ENCODE results near the gene WDR5.

The WDR5 gene

DNA sequence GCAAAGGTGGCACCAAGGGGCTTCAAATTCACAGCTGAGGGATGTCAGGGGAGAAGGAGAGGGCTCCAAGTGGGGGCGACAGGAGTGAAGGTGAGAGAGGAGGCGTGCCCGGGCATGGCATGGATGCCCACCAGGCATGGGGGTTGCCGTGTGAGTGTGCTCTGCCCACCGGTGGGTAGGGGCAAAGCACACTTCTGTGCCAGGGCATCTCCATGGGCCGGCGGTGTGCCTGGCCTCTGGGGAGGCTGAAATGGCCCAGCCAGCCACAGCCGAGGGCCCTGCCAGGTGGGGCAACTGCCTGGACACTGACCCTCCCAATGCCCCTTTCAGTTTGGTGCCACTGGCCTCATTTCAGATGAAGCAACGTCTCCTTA, 42.5 kb downstream of the WDR5 start:
- Histone ChIP-seq H3K27me3 (replicated peaks in 2 of 5; ENCODE audit: control insufficient read depth in 4 of 5, insufficient read depth in 5 of 5, low read length in 4 of 5) (no peaks in the 10 kb centered on the region), H3K4me1 (ENCODE audit: control extremely low read depth in 1 of 4, control insufficient read depth in 4 of 4, insufficient read depth in 4 of 4, low read length in 3 of 4) (peaks cover 3 to 41% (median 37%) of the 10 kb centered on the region in 4 experiments), H3K4me3 (ENCODE audit: control insufficient read depth in 1 of 7, extremely low read depth in 1 of 7, insufficient read depth in 4 of 7, low read depth in 2 of 7, low read length in 6 of 7) (no peak overlapping the region), H3K36me3 (ENCODE audit: control insufficient read depth in 4 of 4, insufficient read depth in 4 of 4, low read length in 3 of 4) (no peaks in the 10 kb centered on the region), H3K9me3 (ENCODE audit: control extremely low read depth in 1 of 5, control insufficient read depth in 4 of 5, insufficient read depth in 2 of 5, low read depth in 1 of 5, low read length in 4 of 5) (no peaks in the 10 kb centered on the region), H3K27ac (ENCODE audit: insufficient read depth in 1 of 2, low read depth in 1 of 2, low read length in 2 of 2, poor library complexity in 1 of 2, severe bottlenecking in 2 of 2) (no peak overlapping the region)
- ChIA-PET CTCF (interaction anchor here (1.0 to 2.0 kb wide), 5 partner anchors 15 to 147 kb away, joined by 3 to 8 read pairs (median 3); no protein-coding TSS in a partner anchor), POLR2A (no interaction called here)
- WGBS (ENCODE audit: insufficient coverage) = 91% methylated on average over 9 of the region's 9 CpGs
- DNase-seq = no peak

DNA sequence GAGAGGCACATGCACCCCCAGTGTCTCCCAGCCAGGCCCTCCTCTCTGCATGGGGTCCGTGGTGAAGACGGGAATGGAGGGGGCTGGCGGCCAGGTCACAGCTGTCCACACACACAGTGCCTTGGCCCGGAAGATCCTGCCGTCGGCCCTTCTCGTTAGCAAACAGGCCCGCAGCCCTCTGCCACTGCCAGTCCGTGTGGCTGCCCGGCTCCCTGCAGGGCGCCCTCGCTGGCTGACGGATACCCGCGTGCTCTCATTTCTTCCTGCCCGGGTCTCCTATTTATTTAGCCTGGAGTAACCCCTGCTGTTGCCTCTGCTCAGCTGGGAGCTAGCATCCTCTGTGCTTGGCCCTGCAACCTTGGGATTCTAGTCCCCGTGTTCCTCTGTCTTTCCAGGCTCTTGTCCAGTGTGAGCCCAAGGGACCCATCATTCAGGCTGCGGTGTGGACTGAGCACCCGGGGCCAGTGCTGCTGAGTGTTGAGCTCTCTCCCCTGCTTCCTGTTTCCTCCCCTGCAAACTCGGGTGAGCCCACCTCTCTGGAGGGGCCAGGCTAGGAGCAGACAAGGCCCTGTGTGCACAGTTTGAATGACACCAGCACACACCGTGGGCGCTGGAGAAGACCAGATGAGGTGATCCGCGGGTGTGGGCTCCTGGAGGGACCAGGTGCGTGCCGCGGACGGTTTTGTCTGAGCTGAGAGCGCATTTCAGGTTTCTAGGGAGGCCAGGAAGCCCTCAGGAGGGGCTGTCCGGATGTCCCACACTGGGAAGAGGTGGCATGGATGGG, 43.1 kb downstream of the WDR5 start:
- Histone ChIP-seq H3K27me3 (replicated peaks in 2 of 5; ENCODE audit: control insufficient read depth in 4 of 5, insufficient read depth in 5 of 5, low read length in 4 of 5) (no peaks in the 10 kb centered on the region), H3K4me3 (ENCODE audit: control insufficient read depth in 1 of 7, extremely low read depth in 1 of 7, insufficient read depth in 4 of 7, low read depth in 2 of 7, low read length in 6 of 7) (no peak overlapping the region), H3K9me3 (ENCODE audit: control extremely low read depth in 1 of 5, control insufficient read depth in 4 of 5, insufficient read depth in 2 of 5, low read depth in 1 of 5, low read length in 4 of 5) (no peaks in the 10 kb centered on the region), H3K4me1 (ENCODE audit: control extremely low read depth in 1 of 4, control insufficient read depth in 4 of 4, insufficient read depth in 4 of 4, low read length in 3 of 4) (peaks cover 2 to 35% (median 32%) of the 10 kb centered on the region in 4 experiments), H3K27ac (ENCODE audit: insufficient read depth in 1 of 2, low read depth in 1 of 2, low read length in 2 of 2, poor library complexity in 1 of 2, severe bottlenecking in 2 of 2) (no peak overlapping the region), H3K36me3 (ENCODE audit: control insufficient read depth in 4 of 4, insufficient read depth in 4 of 4, low read length in 3 of 4) (no peaks in the 10 kb centered on the region)
- POLR2A ChIA-PET = no interaction called here
- DNase-seq = peak in 2 of 3 donors; percentile 56 to 67
- CTCF ChIA-PET = interaction anchor here (0.8 to 2.0 kb wide), 8 partner anchors 8 to 146 kb away, joined by 3 to 8 read pairs (median 4); no protein-coding TSS in a partner anchor
- WGBS (ENCODE audit: insufficient coverage) = 44% methylated on average over 27 of the region's 30 CpGs

DNA sequence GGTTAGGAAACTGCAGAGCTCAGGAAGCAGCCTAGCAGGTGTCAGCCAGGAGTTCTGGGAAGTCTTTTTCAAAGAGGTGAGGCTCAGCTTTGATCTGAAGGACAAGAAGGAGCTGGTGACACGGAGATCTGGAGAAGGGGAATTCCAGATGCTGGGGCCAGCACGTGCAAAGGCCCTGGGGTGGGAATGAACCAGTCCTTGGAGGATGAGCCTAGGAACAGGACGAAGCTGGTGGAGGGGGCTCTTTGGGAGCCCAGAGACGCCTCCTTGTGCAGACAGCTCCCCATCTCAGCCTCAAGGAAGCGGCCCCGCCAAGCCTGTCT, 43.7 kb downstream of the WDR5 start:
- Histone ChIP-seq H3K4me1 (ENCODE audit: control extremely low read depth in 1 of 4, control insufficient read depth in 4 of 4, insufficient read depth in 4 of 4, low read length in 3 of 4) (peaks cover 0 to 29% (median 26%) of the 10 kb centered on the region in 4 experiments), H3K27me3 (replicated peaks in 2 of 5; ENCODE audit: control insufficient read depth in 4 of 5, insufficient read depth in 5 of 5, low read length in 4 of 5) (no peaks in the 10 kb centered on the region), H3K4me3 (ENCODE audit: control insufficient read depth in 1 of 7, extremely low read depth in 1 of 7, insufficient read depth in 4 of 7, low read depth in 2 of 7, low read length in 6 of 7) (no peak overlapping the region), H3K9me3 (ENCODE audit: control extremely low read depth in 1 of 5, control insufficient read depth in 4 of 5, insufficient read depth in 2 of 5, low read depth in 1 of 5, low read length in 4 of 5) (no peaks in the 10 kb centered on the region), H3K27ac (ENCODE audit: insufficient read depth in 1 of 2, low read depth in 1 of 2, low read length in 2 of 2, poor library complexity in 1 of 2, severe bottlenecking in 2 of 2) (no peak overlapping the region), H3K36me3 (ENCODE audit: control insufficient read depth in 4 of 4, insufficient read depth in 4 of 4, low read length in 3 of 4) (no peaks in the 10 kb centered on the region)
- CTCF ChIA-PET = interaction anchor here (0.8 to 2.0 kb wide), 7 partner anchors 9 to 146 kb away, joined by 3 to 8 read pairs (median 5); no protein-coding TSS in a partner anchor
- WGBS (ENCODE audit: insufficient coverage) = 95% methylated on average over 6 of the region's 6 CpGs
- no peak for DNase-seq
- POLR2A ChIA-PET = no interaction called here

DNA sequence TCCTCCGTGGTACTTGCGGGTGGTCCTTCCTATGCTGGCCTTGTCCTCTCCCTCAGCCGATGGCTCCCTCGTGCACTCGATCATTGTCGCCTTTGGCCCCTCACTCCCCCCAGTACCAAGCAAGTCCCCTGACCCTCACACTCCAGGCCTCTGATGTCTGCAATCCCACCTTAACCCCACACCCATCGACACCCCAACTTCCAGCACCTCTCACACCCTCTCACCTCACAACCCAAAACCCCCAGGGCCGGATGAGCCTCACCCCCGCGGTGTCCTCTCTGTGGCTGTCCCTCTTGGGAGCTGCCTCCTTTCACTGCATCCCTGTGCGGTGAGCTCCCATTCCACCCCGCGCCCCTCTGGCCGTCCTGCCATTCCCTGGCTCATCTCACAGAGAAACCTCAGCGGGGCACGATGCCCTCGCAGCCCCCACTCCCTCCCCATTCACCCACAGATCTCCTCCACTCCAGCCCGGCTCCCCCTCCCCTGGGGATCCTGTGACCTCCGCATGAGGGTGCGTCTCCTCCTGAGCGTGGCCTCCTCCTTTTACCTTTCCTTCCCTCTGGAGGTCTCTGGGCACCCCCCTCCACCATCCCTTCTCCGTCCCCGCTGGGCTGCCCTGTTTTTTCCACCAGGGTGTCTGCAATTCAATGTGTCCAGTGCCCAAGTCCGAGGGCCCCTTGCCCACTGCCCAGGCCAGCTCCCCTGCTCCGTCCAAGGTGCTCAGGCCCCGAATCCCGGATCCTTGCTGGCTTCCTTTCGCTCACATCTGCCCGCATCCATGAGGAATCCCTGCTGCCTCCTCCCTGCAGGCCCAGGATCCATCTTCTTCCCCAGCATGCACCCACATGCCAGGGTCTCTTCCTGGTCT, 44.3 kb downstream of the WDR5 start:
- ChIA-PET CTCF (interaction anchor here (0.8 to 2.0 kb wide), 6 partner anchors 9 to 145 kb away, joined by 3 to 8 read pairs (median 5); no protein-coding TSS in a partner anchor), POLR2A (no interaction called here)
- H3K9me3 ChIP-seq (ENCODE audit: control extremely low read depth in 1 of 5, control insufficient read depth in 4 of 5, insufficient read depth in 2 of 5, low read depth in 1 of 5, low read length in 4 of 5) = no peaks in the 10 kb centered on the region

DNA sequence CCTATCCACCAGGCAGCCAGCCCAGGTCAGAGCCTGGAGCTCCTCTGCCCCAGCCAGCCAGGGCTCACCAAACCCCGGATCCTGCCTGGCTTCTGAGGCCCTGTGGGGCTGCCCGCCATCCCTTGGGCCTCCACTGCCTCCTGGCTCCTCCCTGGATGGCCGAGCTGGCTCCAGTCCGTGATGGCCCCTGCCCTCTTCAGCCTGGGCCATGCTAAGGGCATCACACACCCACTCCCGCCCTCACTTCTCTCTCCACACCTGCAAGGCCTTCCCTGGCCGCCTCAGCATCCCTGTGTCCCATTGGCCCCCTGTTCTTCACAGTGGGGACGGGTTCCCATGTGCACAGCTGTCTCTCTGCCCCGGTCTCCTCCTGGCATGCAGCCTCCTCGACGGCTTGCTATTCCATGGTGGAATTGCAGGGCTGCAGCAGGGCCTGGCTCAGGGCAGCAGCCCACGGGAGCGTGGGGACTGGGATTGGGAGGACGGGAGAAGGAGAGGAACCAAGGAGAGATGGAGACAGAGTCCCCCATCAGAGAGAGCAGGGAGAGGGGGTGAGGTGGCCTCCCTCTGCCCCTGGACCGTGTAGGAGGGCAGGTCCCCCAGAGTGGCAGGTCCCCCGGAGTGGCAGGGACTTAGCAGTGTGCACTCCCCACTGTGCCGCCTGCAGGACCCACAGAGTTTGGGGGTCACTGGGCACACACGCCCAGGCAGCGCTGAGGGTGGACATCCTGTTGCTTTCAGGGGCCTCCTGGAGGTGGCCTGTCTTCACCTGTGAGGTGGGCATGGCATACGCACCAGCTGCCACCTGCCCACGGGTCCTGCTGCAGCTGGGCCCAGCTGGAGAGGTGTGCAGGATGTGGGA, 45.1 kb downstream of the WDR5 start:
- no peak for DNase-seq
- Histone ChIP-seq H3K4me1 (ENCODE audit: control extremely low read depth in 1 of 4, control insufficient read depth in 4 of 4, insufficient read depth in 4 of 4, low read length in 3 of 4) (peaks cover 0 to 16% (median 15%) of the 10 kb centered on the region in 4 experiments), H3K4me3 (ENCODE audit: control insufficient read depth in 1 of 7, extremely low read depth in 1 of 7, insufficient read depth in 4 of 7, low read depth in 2 of 7, low read length in 6 of 7) (no peak overlapping the region), H3K9me3 (ENCODE audit: control extremely low read depth in 1 of 5, control insufficient read depth in 4 of 5, insufficient read depth in 2 of 5, low read depth in 1 of 5, low read length in 4 of 5) (no peaks in the 10 kb centered on the region), H3K27me3 (replicated peaks in 2 of 5; ENCODE audit: control insufficient read depth in 4 of 5, insufficient read depth in 5 of 5, low read length in 4 of 5) (no peaks in the 10 kb centered on the region), H3K36me3 (ENCODE audit: control insufficient read depth in 4 of 4, insufficient read depth in 4 of 4, low read length in 3 of 4) (no peaks in the 10 kb centered on the region), H3K27ac (ENCODE audit: insufficient read depth in 1 of 2, low read depth in 1 of 2, low read length in 2 of 2, poor library complexity in 1 of 2, severe bottlenecking in 2 of 2) (no peak overlapping the region)
- POLR2A ChIA-PET = no interaction called here
- CTCF ChIA-PET = interaction anchor here (1.1 kb wide), 1 partner anchor 10 kb away, joined by 3 read pairs; no protein-coding TSS in a partner anchor
- WGBS (ENCODE audit: insufficient coverage) = 94% methylated on average over 18 of the region's 20 CpGs

More for the DNA sequence above, 44.3 kb downstream of the WDR5 start:
- no peak overlapping the region for H3K27ac ChIP-seq (ENCODE audit: insufficient read depth in 1 of 2, low read depth in 1 of 2, low read length in 2 of 2, poor library complexity in 1 of 2, severe bottlenecking in 2 of 2)
- peaks cover 0 to 24% (median 20%) of the 10 kb centered on the region in 4 experiments for H3K4me1 ChIP-seq (ENCODE audit: control extremely low read depth in 1 of 4, control insufficient read depth in 4 of 4, insufficient read depth in 4 of 4, low read length in 3 of 4)
- H3K27me3 ChIP-seq (replicated peaks in 2 of 5; ENCODE audit: control insufficient read depth in 4 of 5, insufficient read depth in 5 of 5, low read length in 4 of 5) = no peaks in the 10 kb centered on the region
- H3K36me3 ChIP-seq (ENCODE audit: control insufficient read depth in 4 of 4, insufficient read depth in 4 of 4, low read length in 3 of 4) = no peaks in the 10 kb centered on the region
- WGBS (ENCODE audit: insufficient coverage) = 88% methylated on average over 27 of the region's 29 CpGs
- no peak overlapping the region for H3K4me3 ChIP-seq (ENCODE audit: control insufficient read depth in 1 of 7, extremely low read depth in 1 of 7, insufficient read depth in 4 of 7, low read depth in 2 of 7, low read length in 6 of 7)
- DNase-seq = no peak

DNA sequence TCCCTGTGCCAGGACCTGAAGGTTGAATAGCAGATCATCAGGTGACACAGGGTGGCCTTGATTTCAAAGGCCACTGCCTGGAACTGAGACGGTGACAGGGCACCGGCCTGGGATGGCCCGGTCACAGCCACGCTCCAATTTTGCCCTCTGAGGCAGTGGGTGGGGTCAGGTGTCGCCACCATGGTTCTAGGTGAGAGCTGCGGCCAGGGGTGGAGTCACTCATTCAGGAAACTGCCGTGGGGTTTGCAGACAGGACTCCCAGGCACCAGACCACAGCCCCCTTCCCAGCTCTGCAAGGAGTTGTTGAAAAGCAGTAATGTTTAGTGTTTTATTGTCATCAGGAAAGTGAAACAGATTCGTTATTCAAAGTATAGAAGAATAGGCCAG, 45.8 kb downstream of the WDR5 start:
- Histone ChIP-seq H3K27ac (ENCODE audit: insufficient read depth in 1 of 2, low read depth in 1 of 2, low read length in 2 of 2, poor library complexity in 1 of 2, severe bottlenecking in 2 of 2) (no peak overlapping the region), H3K36me3 (ENCODE audit: control insufficient read depth in 4 of 4, insufficient read depth in 4 of 4, low read length in 3 of 4) (no peaks in the 10 kb centered on the region), H3K4me3 (ENCODE audit: control insufficient read depth in 1 of 7, extremely low read depth in 1 of 7, insufficient read depth in 4 of 7, low read depth in 2 of 7, low read length in 6 of 7) (no peak overlapping the region), H3K9me3 (ENCODE audit: control extremely low read depth in 1 of 5, control insufficient read depth in 4 of 5, insufficient read depth in 2 of 5, low read depth in 1 of 5, low read length in 4 of 5) (no peaks in the 10 kb centered on the region), H3K27me3 (replicated peaks in 2 of 5; ENCODE audit: control insufficient read depth in 4 of 5, insufficient read depth in 5 of 5, low read length in 4 of 5) (no peaks in the 10 kb centered on the region), H3K4me1 (ENCODE audit: control extremely low read depth in 1 of 4, control insufficient read depth in 4 of 4, insufficient read depth in 4 of 4, low read length in 3 of 4) (peaks cover 0 to 16% (median 13%) of the 10 kb centered on the region in 4 experiments)
- ChIA-PET CTCF (interaction anchor here (1.1 kb wide), 1 partner anchor 11 kb away, joined by 3 read pairs; no protein-coding TSS in a partner anchor), POLR2A (no interaction called here)
- WGBS (ENCODE audit: insufficient coverage) = 68% methylated on average over 7 of the region's 8 CpGs
- no peak for DNase-seq

Data from common myeloid progenitor, CD34-positive (primary cell).